Vagina (tissue), 2 donors: ENCODE results near the gene PLET1.

Source experiments
- CTCF ChIP-seq, 3 experiments: fragments of 450-650 bp in 2 of 3; fragments of 200-600 bp in 1 of 3; sonication (generic) in 1 of 3; IDR thresholded peaks; one replicate each; pipeline ENCODE4 v1.5.1; 2017 to 2019; ENCODE audit warnings: antibody characterized with exemption in 3 of 3, mild to moderate bottlenecking in 2 of 3, moderate library complexity in 2 of 3
- POLR2A ChIP-seq, 2 donors: fragments of 450-650 bp; IDR thresholded peaks; one replicate each; pipeline ENCODE4 v1.6.1; 2017; ENCODE audit warnings: antibody characterized with exemption in 2 of 2, mild to moderate bottlenecking in 2 of 2, moderate library complexity in 2 of 2

- no peak for TF ChIP-seq POLR2A (IDR thresholded peaks at IDR 0.05)
- TF ChIP-seq CTCF (IDR thresholded peaks at IDR 0.05): no peak
These were observed 36.7 kb upstream of the PLET1 start for GRCh38 chr11:112297248-112297866.
